HCT116 (cell line): ENCODE measurements around the gene MEIS2. TPM values are rescaled to one million over a fixed set of nuclear protein-coding genes. Genes with fewer than 3 reads are reported as not detected.

Experiments used
- ATAC-seq: fragments of 200-7000 bp; cut with Tn5 transposase; 2 replicates; pipeline ENCODE4 v1.9.1; 2020; ENCODE audit warnings: mild to moderate bottlenecking, moderate library complexity
- BruUV-seq: library from RNA; stranded (reverse); fragments of 400-500 nt; replicated peaks from 2 replicates; lab custom pipeline; 2021; lab: Mats Ljungman, UMichigan
- CTCF ChIA-PET: fragments of 300-600 bp; sonication (Branson Sonifier 250); formaldehyde crosslinking; loops from one replicate; lab custom pipeline; 2021; ENCODE audit warnings: antibody characterized with exemption; lab: Charles Lee
- POLR2A ChIA-PET: fragments of 300-600, 350-600 bp; sonication (Branson Sonifier 250); formaldehyde crosslinking; loops from one replicate; lab custom pipeline; 2021; ENCODE audit warnings: antibody characterized with exemption; lab: Charles Lee
- RAD21 ChIA-PET, 2 experiments: fragments of 300-600 bp; sonication (Branson Sonifier 250); formaldehyde crosslinking; loops; one replicate each; lab custom pipeline; 2023; ENCODE audit warnings: low total read pairs in 2 of 2; ENCODE audit not compliant: uncharacterized antibody in 2 of 2, unreplicated experiment in 2 of 2, low non-redundant PET in 1 of 2; lab: Charles Lee
- DNase-seq: peaks from one replicate; pipeline ENCODE4 v3.0.0-alpha.2; 2010; ENCODE audit warnings: low read depth, low spot score
- H2AFZ ChIP-seq: fragments of 200-600 bp; shearing (Covaris generic), sonication (generic); 2 replicates; pipeline ENCODE4 v1.6.1; 2017; ENCODE audit warnings: low read depth, mixed run types, mixed read lengths, antibody characterized with exemption, low read length; ENCODE audit not compliant: poor library complexity, severe bottlenecking
- H3K27ac ChIP-seq: 2 replicates; pipeline ENCODE4 v1.5.1; 2012; ENCODE audit warnings: low read depth, low read length
- H3K27me3 ChIP-seq: fragments of 200-600 bp; sonication (generic); 2 replicates; pipeline ENCODE4 v1.6.1; 2016; ENCODE audit warnings: mixed run types, low read length, mixed read lengths; ENCODE audit not compliant: insufficient read depth
- H3K36me3 ChIP-seq, 2 experiments: fragments of 200-500 bp in 1 of 2; fragments of 200-600 bp in 1 of 2; sonication (Bioruptor generic) in 1 of 2; sonication (generic) in 1 of 2; 2 replicates each; pipeline versions ENCODE4 v1.5.1 to v1.6.1; 2014 to 2016; ENCODE audit warnings: low read length in 2 of 2, inconsistent platforms in 1 of 2, mixed read lengths in 1 of 2, mixed run types in 1 of 2; ENCODE audit not compliant: insufficient read depth in 2 of 2, control insufficient read depth in 1 of 2
- H3K4me1 ChIP-seq, 2 experiments: fragments of 200-600 bp in 1 of 2; sonication (generic) in 1 of 2; 2 replicates each; pipeline versions ENCODE4 v1.5.1 to v1.6.1; 2012 to 2017; ENCODE audit warnings: low read length in 2 of 2, inconsistent platforms in 1 of 2, mild to moderate bottlenecking in 1 of 2, mixed read lengths in 1 of 2, mixed run types in 1 of 2, moderate library complexity in 1 of 2; ENCODE audit not compliant: insufficient read depth in 2 of 2, control insufficient read depth in 1 of 2
- H3K4me2 ChIP-seq: fragments of 200-600 bp; sonication (generic); 2 replicates; pipeline ENCODE4 v1.6.1; 2017; ENCODE audit warnings: mixed run types, low read length, mixed read lengths
- H3K4me3 ChIP-seq, 2 experiments: fragments of 200-600 bp in 1 of 2; sonication (generic) in 1 of 2; replicated peaks in 1 of 2; 2 replicates each; pipeline ENCODE4 v1.5.1; 2011 to 2016; ENCODE audit warnings: low read length in 2 of 2, control low read depth in 1 of 2, low read depth in 1 of 2, mild to moderate bottlenecking in 1 of 2, mixed read lengths in 1 of 2, mixed run types in 1 of 2
- H3K79me2 ChIP-seq: fragments of 200-600 bp; sonication (generic); 2 replicates; pipeline ENCODE4 v1.6.1; 2017; ENCODE audit warnings: mild to moderate bottlenecking, mixed run types, low read length, moderate library complexity, mixed read lengths; ENCODE audit not compliant: insufficient read depth
- H3K9ac ChIP-seq: fragments of 200-600 bp; sonication (generic); 2 replicates; pipeline ENCODE4 v1.6.1; 2016; ENCODE audit warnings: low read length, mixed read lengths
- H3K9me2 ChIP-seq: fragments of 200-600 bp; sonication (generic), shearing (Covaris generic); 2 replicates; pipeline ENCODE4 v1.6.1; 2017; ENCODE audit warnings: mixed run types, mild to moderate bottlenecking, moderate library complexity; ENCODE audit not compliant: insufficient read depth
- H3K9me3 ChIP-seq, 2 experiments: fragments of 200-500 bp in 1 of 2; fragments of 200-600 bp in 1 of 2; sonication (Bioruptor generic) in 1 of 2; sonication (generic) in 1 of 2; 2 replicates each; pipeline ENCODE4 v1.6.1; 2014 to 2017; ENCODE audit warnings: low read length in 2 of 2, mixed read lengths in 2 of 2, inconsistent platforms in 1 of 2, low read depth in 1 of 2, mild to moderate bottlenecking in 1 of 2, mixed run types in 1 of 2, moderate library complexity in 1 of 2; ENCODE audit not compliant: control insufficient read depth in 1 of 2, insufficient read depth in 1 of 2
- H4K20me1 ChIP-seq: fragments of 200-600 bp; sonication (generic), shearing (Covaris generic); 2 replicates; pipeline ENCODE4 v1.6.1; 2017; ENCODE audit warnings: mixed run types, mild to moderate bottlenecking, moderate library complexity; ENCODE audit not compliant: insufficient read depth
- CBX3 ChIP-seq: IDR thresholded peaks from 2 replicates; pipeline ENCODE4 v1.6.1; 2012; ENCODE audit warnings: low read depth
- CEBPB ChIP-seq: IDR thresholded peaks from 2 replicates; pipeline ENCODE4 v1.6.1; 2012; ENCODE audit warnings: low read depth
- EGR1 ChIP-seq: IDR thresholded peaks from 2 replicates; pipeline ENCODE4 v1.6.1; 2012; ENCODE audit warnings: low read depth
- EZH2 ChIP-seq: fragments of 200-600 bp; sonication (generic); IDR thresholded peaks from 2 replicates; pipeline ENCODE4 v1.6.1; 2017; ENCODE audit warnings: antibody characterized with exemption, mixed run types
- POLR2AphosphoS5 ChIP-seq: IDR thresholded peaks from 2 replicates; pipeline ENCODE4 v1.6.1; 2011; ENCODE audit warnings: mild to moderate bottlenecking, low read depth, low read length, moderate library complexity
- RAD21 ChIP-seq: IDR thresholded peaks from 2 replicates; pipeline ENCODE4 v1.6.1; 2012; ENCODE audit warnings: low read depth, mild to moderate bottlenecking
- SIN3A ChIP-seq: IDR thresholded peaks from 2 replicates; pipeline ENCODE4 v1.6.1; 2012; ENCODE audit warnings: low read depth
- SP1 ChIP-seq: IDR thresholded peaks from 2 replicates; pipeline ENCODE4 v1.6.1; 2012; ENCODE audit warnings: low read depth
- YY1 ChIP-seq: IDR thresholded peaks from 2 replicates; pipeline ENCODE4 v1.6.1; 2011; ENCODE audit warnings: low read length, low read depth, moderate library complexity, mild to moderate bottlenecking; ENCODE audit not compliant: insufficient replicate concordance; ENCODE audit errors: extremely low read depth
- ZNF274 ChIP-seq: fragments of 200-500 bp; sonication (Bioruptor generic); IDR thresholded peaks from 2 replicates; pipeline ENCODE4 v1.6.1; 2014; ENCODE audit warnings: mild to moderate bottlenecking, low read depth, low read length, inconsistent platforms
- intact Hi-C: fragments of 100-400 bp; cut with micrococcal nuclease; formaldehyde crosslinking; loops from 2 replicates; pipeline ENCODE4 v1.10.0; 2022
- total RNA-seq: library from RNA; stranded (reverse); gene quantifications from one replicate; pipeline ENCODE4 v1.2.1, GENCODE V29; 2021; ENCODE audit not compliant: unreplicated experiment
- TF ChIP-seq, protein P1 (sequence below): IDR thresholded peaks from 2 replicates; pipeline ENCODE4 v1.6.1; 2011; ENCODE audit warnings: mild to moderate bottlenecking, low read length, moderate library complexity; ENCODE audit not compliant: insufficient replicate concordance; ENCODE audit errors: extremely low read depth
- TF ChIP-seq, protein P2 (sequence below): IDR thresholded peaks from 2 replicates; pipeline ENCODE4 v1.6.1; 2012
- TF ChIP-seq, protein P3 (sequence below), 3 experiments: fragments of 200-600 bp in 1 of 3; sonication (generic) in 1 of 3; IDR thresholded peaks in 2 of 3; conservative IDR thresholded peaks in 1 of 3; 2 replicates each; pipeline ENCODE4 v1.5.1; 2012 to 2017; ENCODE audit warnings: low read depth in 2 of 3, low read length in 2 of 3, antibody characterized with exemption in 1 of 3, borderline replicate concordance in 1 of 3, control low read depth in 1 of 3, mild to moderate bottlenecking in 1 of 3, mixed read lengths in 1 of 3, mixed run types in 1 of 3, moderate library complexity in 1 of 3; ENCODE audit not compliant: insufficient read depth in 1 of 3

MEIS2 gene
- total RNA-seq, 1 experiment from 2014 or later = 11.5 TPM

DNA sequence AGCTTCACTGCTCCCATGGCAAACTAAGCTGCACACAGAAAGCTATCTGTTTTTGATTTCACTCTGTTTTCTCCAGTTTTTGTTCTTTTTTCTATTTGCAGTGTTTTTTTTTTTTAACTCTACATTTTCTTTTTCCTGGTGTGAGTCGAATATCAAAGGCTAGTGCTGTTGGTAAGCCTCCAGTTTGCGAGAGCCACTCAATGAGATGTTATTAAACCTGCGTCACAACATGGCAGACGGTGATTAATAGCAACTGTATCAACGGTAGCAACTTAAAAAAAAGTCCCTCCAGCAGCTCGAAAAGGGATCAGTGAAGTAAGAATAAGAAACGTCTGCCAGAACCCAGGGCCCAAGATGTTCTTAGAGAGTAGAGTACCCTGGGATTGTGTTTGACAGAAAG is 84.1 kb downstream of the MEIS2 start:
- no peak overlapping the region for H3K9ac ChIP-seq
- H3K27me3 ChIP-seq = no peaks in the 10 kb centered on the region
- no peaks in the 10 kb centered on the region for H3K9me2 ChIP-seq
- POLR2A ChIA-PET = no interaction called here
- TF ChIP-seq SIN3A (no peak), SP1 (no peak), RAD21 (no peak), ZNF274 (no peak), EGR1 (no peak), EZH2 (no peak), YY1 (no peak), CBX3 (no peak), CEBPB (no peak), POLR2AphosphoS5 (no peak)
- TF ChIP-seq, protein P1, sequence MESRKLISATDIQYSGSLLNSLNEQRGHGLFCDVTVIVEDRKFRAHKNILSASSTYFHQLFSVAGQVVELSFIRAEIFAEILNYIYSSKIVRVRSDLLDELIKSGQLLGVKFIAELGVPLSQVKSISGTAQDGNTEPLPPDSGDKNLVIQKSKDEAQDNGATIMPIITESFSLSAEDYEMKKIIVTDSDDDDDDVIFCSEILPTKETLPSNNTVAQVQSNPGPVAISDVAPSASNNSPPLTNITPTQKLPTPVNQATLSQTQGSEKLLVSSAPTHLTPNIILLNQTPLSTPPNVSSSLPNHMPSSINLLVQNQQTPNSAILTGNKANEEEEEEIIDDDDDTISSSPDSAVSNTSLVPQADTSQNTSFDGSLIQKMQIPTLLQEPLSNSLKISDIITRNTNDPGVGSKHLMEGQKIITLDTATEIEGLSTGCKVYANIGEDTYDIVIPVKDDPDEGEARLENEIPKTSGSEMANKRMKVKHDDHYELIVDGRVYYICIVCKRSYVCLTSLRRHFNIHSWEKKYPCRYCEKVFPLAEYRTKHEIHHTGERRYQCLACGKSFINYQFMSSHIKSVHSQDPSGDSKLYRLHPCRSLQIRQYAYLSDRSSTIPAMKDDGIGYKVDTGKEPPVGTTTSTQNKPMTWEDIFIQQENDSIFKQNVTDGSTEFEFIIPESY = no peak
- TF ChIP-seq, protein P2, sequence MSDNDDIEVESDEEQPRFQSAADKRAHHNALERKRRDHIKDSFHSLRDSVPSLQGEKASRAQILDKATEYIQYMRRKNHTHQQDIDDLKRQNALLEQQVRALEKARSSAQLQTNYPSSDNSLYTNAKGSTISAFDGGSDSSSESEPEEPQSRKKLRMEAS = no peak
- TF ChIP-seq, protein P3, sequence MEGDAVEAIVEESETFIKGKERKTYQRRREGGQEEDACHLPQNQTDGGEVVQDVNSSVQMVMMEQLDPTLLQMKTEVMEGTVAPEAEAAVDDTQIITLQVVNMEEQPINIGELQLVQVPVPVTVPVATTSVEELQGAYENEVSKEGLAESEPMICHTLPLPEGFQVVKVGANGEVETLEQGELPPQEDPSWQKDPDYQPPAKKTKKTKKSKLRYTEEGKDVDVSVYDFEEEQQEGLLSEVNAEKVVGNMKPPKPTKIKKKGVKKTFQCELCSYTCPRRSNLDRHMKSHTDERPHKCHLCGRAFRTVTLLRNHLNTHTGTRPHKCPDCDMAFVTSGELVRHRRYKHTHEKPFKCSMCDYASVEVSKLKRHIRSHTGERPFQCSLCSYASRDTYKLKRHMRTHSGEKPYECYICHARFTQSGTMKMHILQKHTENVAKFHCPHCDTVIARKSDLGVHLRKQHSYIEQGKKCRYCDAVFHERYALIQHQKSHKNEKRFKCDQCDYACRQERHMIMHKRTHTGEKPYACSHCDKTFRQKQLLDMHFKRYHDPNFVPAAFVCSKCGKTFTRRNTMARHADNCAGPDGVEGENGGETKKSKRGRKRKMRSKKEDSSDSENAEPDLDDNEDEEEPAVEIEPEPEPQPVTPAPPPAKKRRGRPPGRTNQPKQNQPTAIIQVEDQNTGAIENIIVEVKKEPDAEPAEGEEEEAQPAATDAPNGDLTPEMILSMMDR (IDR thresholded peaks at IDR 0.05 in 2 of 3, conservative IDR thresholded peaks at IDR 0.05 in 1 of 3; ENCODE audit: borderline replicate concordance in 1 of 3, insufficient read depth in 1 of 3, low read depth in 2 of 3, low read length in 2 of 3) = no peak
- TF ChIP-seq, all 23 proteins: peak for 0
- CTCF ChIA-PET = no interaction called here
- Histone ChIP-seq H3K4me2 (no peak overlapping the region), H3K79me2 (no peaks in the 10 kb centered on the region), H3K36me3 (no peaks in the 10 kb centered on the region), H3K4me1 (no peaks in the 10 kb centered on the region), H4K20me1 (no peaks in the 10 kb centered on the region), H2AFZ (no peak overlapping the region), H3K4me3 (no peak overlapping the region), H3K9me3 (no peaks in the 10 kb centered on the region), H3K27ac (no peak overlapping the region)
- DNase-seq (no peak), ATAC-seq (no peak)
- intact Hi-C loops = no loop called here
- BruUV-seq = no TSS peak
- RAD21 ChIA-PET = no interaction called here
